ENCODE results near the gene KDM2A. TPM values are rescaled to one million over a fixed set of nuclear protein-coding genes. Genes with fewer than 3 reads are reported as not detected.

The KDM2A gene
- total RNA-seq, 1 experiment from 2014 or later: 50.4 TPM

DNA sequence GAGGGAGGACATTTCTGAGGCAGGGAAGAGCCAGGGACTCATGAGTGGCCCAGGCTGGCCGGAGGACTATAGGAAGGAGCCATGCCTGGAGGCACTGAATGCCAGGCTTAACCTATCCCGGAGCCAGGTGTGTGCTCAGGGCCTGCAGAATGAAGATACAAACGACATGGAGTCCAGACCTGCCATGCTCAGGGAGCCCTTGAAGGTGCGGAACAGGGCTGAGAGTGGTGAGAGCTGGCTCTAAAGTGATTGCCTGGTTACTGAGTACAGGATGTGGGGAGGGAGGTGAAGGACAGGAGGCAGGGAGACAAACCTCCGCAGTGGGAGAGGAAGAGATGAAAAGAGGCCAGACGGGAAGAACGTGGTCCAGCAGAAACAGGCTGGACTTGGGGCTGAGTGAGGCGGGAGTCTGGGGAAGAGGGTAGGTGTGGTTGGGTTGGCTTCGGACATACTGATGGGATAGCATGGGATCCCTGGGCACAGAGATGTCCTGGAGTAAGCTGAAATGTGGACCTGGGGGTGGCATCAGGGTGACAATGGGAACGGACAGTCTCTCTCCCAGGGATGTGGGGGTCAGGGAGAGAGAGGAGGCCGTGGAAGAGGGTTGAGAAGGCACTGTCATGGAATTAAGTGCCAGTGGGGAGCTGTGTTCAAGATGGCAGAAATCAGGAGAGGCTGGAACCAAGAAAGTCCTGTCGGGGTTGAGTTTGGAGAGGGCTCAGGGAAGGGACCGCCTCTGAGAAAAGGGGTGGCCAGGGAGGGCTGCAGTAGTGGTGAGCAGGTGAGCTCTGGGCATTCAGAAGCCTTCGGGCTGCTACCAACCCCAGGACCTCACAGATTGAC lies 168.5 kb downstream of the KDM2A start:
- POLR2A ChIA-PET: interaction anchor here (2.1 kb wide), 1 partner anchor 15 kb away, joined by 11 read pairs; the partner anchor contains the start of gene SSH3
- Histone ChIP-seq H2AFZ (ENCODE audit: low read depth, low read length, poor library complexity, severe bottlenecking) (no peak overlapping the region), H3K27ac (ENCODE audit: low read depth, low read length) (peak overlapping the region; percentile 100), H3K27me3 (ENCODE audit: insufficient read depth, low read length) (no peaks in the 10 kb centered on the region), H3K4me2 (ENCODE audit: low read length) (peak overlapping the region; percentile 98), H3K9ac (ENCODE audit: low read length) (peak overlapping the region; percentile 93), H3K9me2 (ENCODE audit: insufficient read depth) (no peaks in the 10 kb centered on the region), H4K20me1 (ENCODE audit: insufficient read depth) (no peaks in the 10 kb centered on the region), H3K4me3 (replicated peaks in 1 of 2; ENCODE audit: low read depth in 1 of 2, low read length in 2 of 2) (peak overlapping the region; percentile 74 to 91), H3K4me1 (ENCODE audit: control insufficient read depth in 1 of 2, insufficient read depth in 2 of 2, low read length in 2 of 2) (peaks cover 13 to 29% of the 10 kb centered on the region in 2 experiments), H3K79me2 (ENCODE audit: insufficient read depth, low read length) (peaks cover 20% of the 10 kb centered on the region; the same call in 1 of the 2 replicates), H3K9me3 (ENCODE audit: control insufficient read depth in 1 of 2, insufficient read depth in 1 of 2, low read depth in 1 of 2, low read length in 2 of 2) (no peaks in the 10 kb centered on the region), H3K36me3 (ENCODE audit: control insufficient read depth in 1 of 2, insufficient read depth in 2 of 2, low read length in 2 of 2) (peaks cover 15 to 38% of the 10 kb centered on the region in 2 experiments)
- ATAC-seq (no peak), DNase-seq (ENCODE audit: low read depth, low spot score) (no peak)
- intact Hi-C loops (cut with micrococcal nuclease): no loop called here
- CTCF ChIA-PET: interaction anchor here (1.3 to 1.6 kb wide), 2 partner anchors 16 to 26 kb away, joined by 5 read pairs; partner anchors contain the start of gene SSH3
- RAD21 ChIA-PET (ENCODE audit: low non-redundant PET in 1 of 2, low total read pairs in 2 of 2, uncharacterized antibody in 2 of 2, unreplicated experiment in 2 of 2): no interaction called here
- TSS peak; percentile 91 for BruUV-seq (replicated peaks)
- TF ChIP-seq, protein P1, sequence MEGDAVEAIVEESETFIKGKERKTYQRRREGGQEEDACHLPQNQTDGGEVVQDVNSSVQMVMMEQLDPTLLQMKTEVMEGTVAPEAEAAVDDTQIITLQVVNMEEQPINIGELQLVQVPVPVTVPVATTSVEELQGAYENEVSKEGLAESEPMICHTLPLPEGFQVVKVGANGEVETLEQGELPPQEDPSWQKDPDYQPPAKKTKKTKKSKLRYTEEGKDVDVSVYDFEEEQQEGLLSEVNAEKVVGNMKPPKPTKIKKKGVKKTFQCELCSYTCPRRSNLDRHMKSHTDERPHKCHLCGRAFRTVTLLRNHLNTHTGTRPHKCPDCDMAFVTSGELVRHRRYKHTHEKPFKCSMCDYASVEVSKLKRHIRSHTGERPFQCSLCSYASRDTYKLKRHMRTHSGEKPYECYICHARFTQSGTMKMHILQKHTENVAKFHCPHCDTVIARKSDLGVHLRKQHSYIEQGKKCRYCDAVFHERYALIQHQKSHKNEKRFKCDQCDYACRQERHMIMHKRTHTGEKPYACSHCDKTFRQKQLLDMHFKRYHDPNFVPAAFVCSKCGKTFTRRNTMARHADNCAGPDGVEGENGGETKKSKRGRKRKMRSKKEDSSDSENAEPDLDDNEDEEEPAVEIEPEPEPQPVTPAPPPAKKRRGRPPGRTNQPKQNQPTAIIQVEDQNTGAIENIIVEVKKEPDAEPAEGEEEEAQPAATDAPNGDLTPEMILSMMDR (IDR thresholded peaks at IDR 0.05 in 2 of 3, conservative IDR thresholded peaks at IDR 0.05 in 1 of 3; ENCODE audit: borderline replicate concordance in 1 of 3, insufficient read depth in 1 of 3, low read depth in 2 of 3, low read length in 2 of 3): no peak
- TF ChIP-seq SP1 (IDR thresholded peaks at IDR 0.05; ENCODE audit: low read depth) (no peak), ZFX (IDR thresholded peaks at IDR 0.05) (no peak), RAD21 (IDR thresholded peaks at IDR 0.05; ENCODE audit: low read depth) (no peak), ZNF274 (IDR thresholded peaks at IDR 0.05; ENCODE audit: low read depth, low read length) (no peak), CEBPB (IDR thresholded peaks at IDR 0.05; ENCODE audit: low read depth) (no peak), ELF1 (IDR thresholded peaks at IDR 0.05; ENCODE audit: borderline replicate concordance, low read depth) (no peak), EZH2 (IDR thresholded peaks at IDR 0.05) (no peak)

All from HCT116 (cell line).